H1 (cell line): ENCODE results near the gene DEUP1.

ENCODE experiments used
- CHD2 ChIP-seq: IDR thresholded peaks from 2 replicates; pipeline ENCODE4 v1.6.1; 2012; ENCODE audit warnings: low read length, improper control_type of control experiment
- CTCF ChIP-seq, 3 experiments: IDR thresholded peaks; 1 replicate in 2 of 3; 2 replicates in 1 of 3; pipeline versions ENCODE4 v1.5.1 to v1.6.1; 2011; ENCODE audit warnings: low read length in 3 of 3, mild to moderate bottlenecking in 3 of 3, inconsistent platforms in 2 of 3, low read depth in 1 of 3, moderate library complexity in 1 of 3; ENCODE audit not compliant: insufficient read depth in 1 of 3; ENCODE audit errors: control extremely low read depth in 1 of 3
- HDAC2 ChIP-seq, 2 experiments: fragments of 300-600 bp in 1 of 2; sonication (generic) in 1 of 2; IDR thresholded peaks; 2 replicates each; pipeline ENCODE4 v1.6.1; 2011 to 2012; ENCODE audit warnings: low read depth in 2 of 2, low read length in 2 of 2, mild to moderate bottlenecking in 2 of 2, moderate library complexity in 2 of 2, borderline replicate concordance in 1 of 2, inconsistent platforms in 1 of 2
- ZNF274 ChIP-seq: IDR thresholded peaks from 2 replicates; pipeline ENCODE4 v1.7.0; 2012; ENCODE audit warnings: low read length, borderline replicate concordance; ENCODE audit errors: extremely low read depth

GRCh38 chr11:93285430-93285829 is 45.1 kb upstream of the DEUP1 start:
- no peak for TF ChIP-seq ZNF274
- TF ChIP-seq CTCF (IDR thresholded peaks at IDR 0.05; ENCODE audit: control extremely low read depth in 1 of 3, insufficient read depth in 1 of 3, low read depth in 1 of 3, low read length in 3 of 3), result no peak
- TF ChIP-seq CHD2, result no peak
- TF ChIP-seq HDAC2 (IDR thresholded peaks at IDR 0.05; ENCODE audit: borderline replicate concordance in 1 of 2, low read depth in 2 of 2, low read length in 2 of 2), result no peak
